PC-9 (cell line): ENCODE data around the gene BAIAP3.
"Not testable (repeated sequence)": the region's sequence is repeated elsewhere in the genome, so short reads cannot be mapped to it uniquely, and the experiment has no call there.

ENCODE experiments used
- CTCF ChIP-seq: fragments of 200-600 bp; sonication (generic); conservative IDR thresholded peaks from 2 replicates; pipeline ENCODE4 v1.6.1; 2017; ENCODE audit warnings: mixed run types, antibody characterized with exemption, mild to moderate bottlenecking, moderate library complexity
- EZH2 ChIP-seq: fragments of 200-600 bp; sonication (generic); IDR thresholded peaks from 2 replicates; pipeline ENCODE4 v1.8.0; 2017; ENCODE audit warnings: antibody characterized with exemption, low read depth

DNA sequence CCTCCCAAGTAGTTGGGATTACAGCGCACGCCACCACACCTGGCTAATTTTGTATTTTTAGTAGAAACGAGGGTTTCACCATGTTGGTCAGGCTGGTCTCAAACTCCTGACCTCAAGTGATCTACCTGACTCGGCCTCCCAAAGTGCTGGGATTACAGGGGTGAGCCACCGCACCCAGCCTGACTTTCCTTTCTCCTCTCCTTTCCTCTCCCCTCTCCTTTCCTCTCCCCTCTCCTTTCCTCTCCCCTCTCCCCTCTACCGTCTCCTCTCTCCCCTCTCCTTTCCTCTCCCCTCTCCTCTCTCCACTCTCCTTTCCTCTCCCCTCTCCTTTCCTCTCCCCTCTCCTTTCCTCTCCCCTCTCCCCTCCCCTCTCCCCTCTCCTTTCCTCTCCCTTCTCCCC lies 41.2 kb upstream of the BAIAP3 start:
- not testable (repeated sequence) for TF ChIP-seq CTCF, EZH2
